H1 (cell line): ENCODE results near the gene ABHD16A. TPM values are rescaled to one million over a fixed set of nuclear protein-coding genes. Genes with fewer than 3 reads are reported as not detected.

Source experiments
- CTCF ChIA-PET: fragments of 300-600 bp; sonication (Branson Sonifier 250); formaldehyde crosslinking; loops from one replicate; lab custom pipeline; 2021; ENCODE audit not compliant: partially characterized antibody; lab: Charles Lee
- POLR2A ChIA-PET: fragments of 300-600 bp; sonication (Branson Sonifier 250); formaldehyde crosslinking; loops from one replicate; lab custom pipeline; 2021; ENCODE audit warnings: inconsistent platforms; ENCODE audit not compliant: partially characterized antibody; lab: Charles Lee
- DNase-seq, 2 experiments: peaks; one replicate each; pipeline versions ENCODE4 v3.0.0 to v3.0.0-alpha.2; 2010 to 2022; ENCODE audit warnings: low spot score in 2 of 2, low read depth in 1 of 2, mixed read lengths in 1 of 2
- FAIRE-seq: peaks from 2 replicates; lab custom pipeline; 2011; peaks lifted over from hg19 to GRCh38; lab: Jason Lieb, UNC
- H2AFZ ChIP-seq: 2 replicates; pipeline ENCODE4 v1.8.1; 2012; ENCODE audit warnings: low read length, inconsistent platforms
- H2AK5ac ChIP-seq: 2 replicates; pipeline ENCODE4 v1.6.1; 2013; ENCODE audit warnings: low read depth, low read length
- H2BK120ac ChIP-seq: replicated peaks from 2 replicates; pipeline ENCODE3; 2013; ENCODE audit warnings: low read depth, low read length, inconsistent platforms
- H2BK12ac ChIP-seq: 2 replicates; pipeline ENCODE4 v1.6.1; 2013; ENCODE audit warnings: low read depth, low read length
- H2BK15ac ChIP-seq: 2 replicates; pipeline ENCODE4 v1.6.1; 2013; ENCODE audit warnings: low read length
- H2BK20ac ChIP-seq: 2 replicates; pipeline ENCODE4 v1.6.1; 2013; ENCODE audit warnings: low read length
- H2BK5ac ChIP-seq: 2 replicates; pipeline ENCODE4 v1.6.1; 2013; ENCODE audit warnings: low read depth, low read length
- H3K14ac ChIP-seq: 2 replicates; pipeline ENCODE4 v1.6.1; 2013; ENCODE audit warnings: inconsistent platforms; ENCODE audit not compliant: insufficient read length
- H3K18ac ChIP-seq: 2 replicates; pipeline ENCODE4 v1.6.1; 2013; ENCODE audit warnings: low read length; ENCODE audit errors: extremely low read depth
- H3K23ac ChIP-seq: 2 replicates; pipeline ENCODE4 v1.6.1; 2013; ENCODE audit warnings: inconsistent platforms; ENCODE audit not compliant: insufficient read length
- H3K23me2 ChIP-seq: 2 replicates; pipeline ENCODE4 v1.6.1; 2013; ENCODE audit warnings: low read depth, low read length
- H3K27ac ChIP-seq: 2 replicates; pipeline ENCODE4 v1.6.1; 2011; ENCODE audit warnings: low read depth, low read length, inconsistent platforms
- H3K27me3 ChIP-seq, 4 experiments: replicated peaks in 1 of 4; 1 replicate in 1 of 4; 2 replicates in 3 of 4; pipeline versions ENCODE4 v1.6.1 to v1.8.1; 2011 to 2013; ENCODE audit warnings: low read length in 3 of 4, mild to moderate bottlenecking in 3 of 4, inconsistent platforms in 2 of 4, mixed read lengths in 2 of 4, moderate library complexity in 1 of 4; ENCODE audit not compliant: control insufficient read depth in 3 of 4, insufficient read depth in 3 of 4; ENCODE audit errors: extremely low read depth in 1 of 4
- H3K36me3 ChIP-seq, 4 experiments: 2 replicates each; pipeline versions ENCODE4 v1.6.1 to v1.8.1; 2011 to 2013; ENCODE audit warnings: mild to moderate bottlenecking in 4 of 4, low read length in 3 of 4, moderate library complexity in 2 of 4, control low read depth in 1 of 4, inconsistent platforms in 1 of 4; ENCODE audit not compliant: insufficient read depth in 4 of 4, control insufficient read depth in 2 of 4
- H3K4ac ChIP-seq: replicated peaks from 2 replicates; pipeline ENCODE3; 2013; ENCODE audit warnings: low read length, low read depth, mixed read lengths, inconsistent platforms; ENCODE audit not compliant: insufficient read length
- H3K4me1 ChIP-seq, 4 experiments: replicated peaks in 1 of 4; 1 replicate in 1 of 4; 2 replicates in 3 of 4; pipeline versions ENCODE4 v1.6.1 to v1.8.1; 2011 to 2013; ENCODE audit warnings: low read length in 3 of 4, inconsistent platforms in 2 of 4, mixed read lengths in 1 of 4; ENCODE audit not compliant: insufficient read depth in 4 of 4, control insufficient read depth in 3 of 4
- H3K4me2 ChIP-seq, 2 experiments: 2 replicates each; pipeline versions ENCODE4 v1.6.1 to v1.8.1; 2011 to 2013; ENCODE audit warnings: low read depth in 2 of 2, low read length in 2 of 2, control low read depth in 1 of 2, inconsistent platforms in 1 of 2, mild to moderate bottlenecking in 1 of 2; ENCODE audit not compliant: insufficient read depth in 1 of 2
- H3K4me3 ChIP-seq, 4 experiments: fragments of 200-600, 300-600 bp in 1 of 4; sonication (generic), shearing (Covaris generic), sonication (Bioruptor Twin) in 1 of 4; 2 replicates each; pipeline versions ENCODE4 v1.5.1 to v1.8.1; 2011 to 2016; ENCODE audit warnings: low read length in 4 of 4, low read depth in 3 of 4, control low read depth in 2 of 4, inconsistent platforms in 2 of 4, mild to moderate bottlenecking in 2 of 4, mixed read lengths in 1 of 4, moderate library complexity in 1 of 4; ENCODE audit not compliant: insufficient read depth in 2 of 4; ENCODE audit errors: extremely low read depth in 1 of 4
- H3K56ac ChIP-seq: replicated peaks from 2 replicates; pipeline ENCODE3; 2013; ENCODE audit warnings: low read depth, mild to moderate bottlenecking, mixed read lengths, low read length, inconsistent platforms; ENCODE audit not compliant: insufficient read length
- H3K79me1 ChIP-seq: 2 replicates; pipeline ENCODE4 v1.6.1; 2013; ENCODE audit warnings: low read depth, low read length, control low read depth
- H3K79me2 ChIP-seq, 2 experiments: 2 replicates each; pipeline versions ENCODE4 v1.6.1 to v1.8.1; 2012 to 2013; ENCODE audit warnings: low read length in 2 of 2, mild to moderate bottlenecking in 2 of 2, inconsistent platforms in 1 of 2; ENCODE audit not compliant: insufficient read depth in 2 of 2, control insufficient read depth in 1 of 2
- H3K9ac ChIP-seq, 4 experiments: replicated peaks in 1 of 4; 1 replicate in 1 of 4; 2 replicates in 3 of 4; pipeline versions ENCODE4 v1.6.1 to v1.8.1; 2011 to 2013; ENCODE audit warnings: low read depth in 3 of 4, low read length in 3 of 4, control low read depth in 2 of 4, mild to moderate bottlenecking in 2 of 4, moderate library complexity in 2 of 4, inconsistent platforms in 1 of 4; ENCODE audit errors: extremely low read depth in 1 of 4
- H3K9me3 ChIP-seq, 2 experiments: 2 replicates each; pipeline versions ENCODE4 v1.6.1 to v1.8.1; 2012 to 2013; ENCODE audit warnings: mild to moderate bottlenecking in 2 of 2, moderate library complexity in 2 of 2, control low read depth in 1 of 2, inconsistent platforms in 1 of 2, low read depth in 1 of 2, low read length in 1 of 2, mixed read lengths in 1 of 2; ENCODE audit not compliant: insufficient read depth in 2 of 2
- H4K20me1 ChIP-seq, 2 experiments: replicated peaks in 1 of 2; 2 replicates each; pipeline versions ENCODE3 to v1.8.1; 2011 to 2013; ENCODE audit warnings: inconsistent platforms in 2 of 2, low read length in 2 of 2, mild to moderate bottlenecking in 1 of 2; ENCODE audit not compliant: insufficient read depth in 2 of 2, control insufficient read depth in 1 of 2
- H4K5ac ChIP-seq: 2 replicates; pipeline ENCODE4 v1.6.1; 2013; ENCODE audit warnings: low read length, low read depth, mixed read lengths, inconsistent platforms; ENCODE audit not compliant: insufficient read length
- H4K8ac ChIP-seq: 2 replicates; pipeline ENCODE4 v1.8.0; 2013; ENCODE audit warnings: mild to moderate bottlenecking, moderate library complexity, low read length, inconsistent platforms; ENCODE audit not compliant: insufficient read depth; ENCODE audit errors: extremely low read depth
- H4K91ac ChIP-seq: replicated peaks from 2 replicates; pipeline ENCODE3; 2013; ENCODE audit warnings: low read length, mixed read lengths, inconsistent platforms; ENCODE audit not compliant: insufficient read length
- ATF2 ChIP-seq: IDR thresholded peaks from 2 replicates; pipeline ENCODE4 v1.6.1; 2012; ENCODE audit warnings: low read length, inconsistent platforms
- BACH1 ChIP-seq: IDR thresholded peaks from 2 replicates; pipeline ENCODE4 v1.6.1; 2012; ENCODE audit warnings: low read length, improper control_type of control experiment
- BCL11A ChIP-seq, 2 experiments: IDR thresholded peaks; one replicate each; pipeline ENCODE4 v1.6.1; 2011; ENCODE audit warnings: low read depth in 2 of 2, low read length in 2 of 2, mild to moderate bottlenecking in 2 of 2
- NANOG ChIP-seq: IDR thresholded peaks from 2 replicates; pipeline ENCODE4 v1.6.1; 2011; ENCODE audit warnings: low read length, low read depth, mild to moderate bottlenecking, inconsistent platforms; ENCODE audit not compliant: insufficient read depth, poor library complexity, severe bottlenecking
- POLR2A ChIP-seq, 2 experiments: IDR thresholded peaks; 1 replicate in 1 of 2; 2 replicates in 1 of 2; pipeline ENCODE4 v1.6.1; 2011; ENCODE audit warnings: low read depth in 2 of 2, low read length in 2 of 2, mild to moderate bottlenecking in 2 of 2; ENCODE audit errors: control extremely low read depth in 1 of 2
- POLR2AphosphoS5 ChIP-seq: IDR thresholded peaks from 2 replicates; pipeline ENCODE4 v1.6.1; 2011; ENCODE audit warnings: low read depth, low read length
- SAP30 ChIP-seq: fragments of 300-600 bp; sonication (generic); IDR thresholded peaks from 2 replicates; pipeline ENCODE4 v1.7.1; 2012; ENCODE audit warnings: low read length, moderate library complexity, mild to moderate bottlenecking, inconsistent platforms; ENCODE audit not compliant: insufficient read depth, insufficient replicate concordance
- SIN3A ChIP-seq, 2 experiments: IDR thresholded peaks in 1 of 2; conservative IDR thresholded peaks in 1 of 2; 2 replicates each; pipeline ENCODE4 v1.6.1; 2011 to 2012; ENCODE audit warnings: low read length in 2 of 2, improper control_type of control experiment in 1 of 2, low read depth in 1 of 2, mild to moderate bottlenecking in 1 of 2
- WGBS, 2 experiments: shearing (Covaris generic) in 1 of 2; methylation state at CpG; one replicate each; pipeline versions ENCODE4 v1.1.6 to v1.1.7; 2013 to 2015; ENCODE audit warnings: low lambda C conversion rate in 2 of 2, mixed read lengths in 2 of 2, inconsistent platforms in 1 of 2, low coverage in 1 of 2, missing lambda C conversion rate in 1 of 2; ENCODE audit not compliant: insufficient replicate concordance in 2 of 2, insufficient coverage in 1 of 2, insufficient read length in 1 of 2; ENCODE audit errors: extremely low coverage in 1 of 2, missing lambda C conversion rate in 1 of 2; 5-methylcytosine and 5-hydroxymethylcytosine counted together
- polyA plus RNA-seq, 7 experiments: library from polyadenylated mRNA; depleted of rRNA in 3 of 7; stranded (reverse) in 5 of 7; unstranded in 2 of 7; fragments of >200 nt in 5 of 7; fragments of 200-250 nt in 2 of 7; gene quantifications; 1 replicate in 5 of 7; 2 replicates in 1 of 7; 4 replicates in 1 of 7; pipeline versions ENCODE4 v1.2.1 to v1.2.3, GENCODE V29; 2011 to 2013; ENCODE audit warnings: missing spikeins in 2 of 7, mixed read lengths in 2 of 7
- total RNA-seq: library from RNA; stranded (reverse); fragmentation: NEBNext Ultra II Directional; extraction: Animal tissue kit (Norgen Biotek cat#: 25700); gene quantifications from 2 replicates; pipeline ENCODE4 v1.2.1, GENCODE V29; 2021

The ABHD16A gene
- total and polyA plus RNA-seq, 2 of the 8 experiments (the other 6 are each of a cell fraction or from before 2014, with no cell fraction given), result 32.9 to 40.2 TPM

GRCh38 chr6:31651602-31652191 lies 51.4 kb downstream of the ABHD16A start:
- DNase-seq, result peak in 1 of 2 experiments; percentile 36
- no peaks in the 10 kb centered on the region for H3K9me3 ChIP-seq
- TF ChIP-seq ATF2 (no peak), POLR2A (IDR thresholded peaks at IDR 0.05; ENCODE audit: control extremely low read depth in 1 of 2, low read depth in 2 of 2, low read length in 2 of 2) (peak in 1 of 2 experiments; percentile 76; a peak in 1 of 3 replicates), NANOG (no peak), POLR2AphosphoS5 (peak; percentile 35; the same call in 1 of the 2 replicates), SIN3A (conservative IDR thresholded peaks at IDR 0.05 in 1 of 2, IDR thresholded peaks at IDR 0.05 in 1 of 2; ENCODE audit: low read depth in 1 of 2, low read length in 2 of 2) (peak in 1 of 2 experiments; percentile 64; a peak in 2 of 4 replicates), BCL11A (IDR thresholded peaks at IDR 0.05; ENCODE audit: low read depth in 2 of 2, low read length in 2 of 2) (no peak), BACH1 (no peak), SAP30 (peak; percentile 95)
- TF ChIP-seq, all 59 proteins: peak for 4
- no peak for FAIRE-seq
- WGBS, 2 experiments, result 4% methylated on average over 29 of the region's 29 CpGs; no CpG with 5 or more reads in 1 of the 2 experiments
- H3K79me1 ChIP-seq, result peaks cover 4% of the 10 kb centered on the region
- peak overlapping the region; percentile 77; the same call in 1 of the 2 replicates for H2BK15ac ChIP-seq
- no peak overlapping the region for H3K14ac ChIP-seq
- H3K79me2 ChIP-seq, result peaks cover 4 to 34% of the 10 kb centered on the region in 2 experiments; a peak in 3 of 4 replicates
- H3K18ac ChIP-seq, result no peak overlapping the region
- peak overlapping the region; percentile 61 for H4K5ac ChIP-seq
- peak overlapping the region; percentile 85 for H3K4ac ChIP-seq
- peaks cover 0 to 5% (median under 1%) of the 10 kb centered on the region in 4 experiments; a peak in 2 of 7 replicates for H3K4me1 ChIP-seq
- POLR2A ChIA-PET, result interaction anchor here (0.7 to 25.5 kb wide), 40 partner anchors 12 to 320 kb away, joined by 3 to 883 read pairs (median 5); partner anchors contain the start of genes AIF1, ATP6V1G2, C6orf47 and CLIC1
- 0 out of 2 replicates have a peak overlapping the region, but pooled peaks have one; percentile 23 for H2AFZ ChIP-seq
- H3K4me2 ChIP-seq, result peak overlapping the region; percentile 69 to 83
- H4K20me1 ChIP-seq, result peaks cover 0 to 2% of the 10 kb centered on the region in 2 experiments
- H3K23me2 ChIP-seq, result peaks cover 8% of the 10 kb centered on the region
- no peak overlapping the region for H3K23ac ChIP-seq
- H3K4me3 ChIP-seq, result peak overlapping the region; percentile 82 to 94 (median 92)
- no peak overlapping the region for H2BK120ac ChIP-seq
- H4K91ac ChIP-seq, result peak overlapping the region; percentile 94
- peak overlapping the region; percentile 78 to 97 (median 92) for H3K9ac ChIP-seq
- peak overlapping the region; percentile 99 for H3K27ac ChIP-seq
- no peaks in the 10 kb centered on the region for H3K27me3 ChIP-seq
- H2AK5ac ChIP-seq, result peak overlapping the region; percentile 49; the same call in 1 of the 2 replicates
- H2BK5ac ChIP-seq, result peak overlapping the region; percentile 100
- H3K56ac ChIP-seq, result peak overlapping the region; percentile 91
- peaks cover 12 to 36% (median 21%) of the 10 kb centered on the region in 4 experiments for H3K36me3 ChIP-seq
- CTCF ChIA-PET, result interaction anchor here (0.7 to 5.2 kb wide), 21 partner anchors 9 to 466 kb away, joined by 3 to 38 read pairs (median 4); partner anchors contain the start of genes ATP6V1G2, C6orf47, CSNK2B and GPANK1
- H2BK12ac ChIP-seq, result no peak overlapping the region
- peak overlapping the region; percentile 82 for H4K8ac ChIP-seq
- H2BK20ac ChIP-seq, result 0 out of 2 replicates have a peak overlapping the region, but pooled peaks have one; percentile 56
